GM10847 (cell line): ENCODE results near the gene MACROD2.

ENCODE experiments used
- POLR2A ChIP-seq: IDR thresholded peaks from 2 replicates; pipeline ENCODE4 v1.6.1; 2011; ENCODE audit not compliant: insufficient read length; ENCODE audit errors: extremely low read depth

Gene MACROD2

DNA sequence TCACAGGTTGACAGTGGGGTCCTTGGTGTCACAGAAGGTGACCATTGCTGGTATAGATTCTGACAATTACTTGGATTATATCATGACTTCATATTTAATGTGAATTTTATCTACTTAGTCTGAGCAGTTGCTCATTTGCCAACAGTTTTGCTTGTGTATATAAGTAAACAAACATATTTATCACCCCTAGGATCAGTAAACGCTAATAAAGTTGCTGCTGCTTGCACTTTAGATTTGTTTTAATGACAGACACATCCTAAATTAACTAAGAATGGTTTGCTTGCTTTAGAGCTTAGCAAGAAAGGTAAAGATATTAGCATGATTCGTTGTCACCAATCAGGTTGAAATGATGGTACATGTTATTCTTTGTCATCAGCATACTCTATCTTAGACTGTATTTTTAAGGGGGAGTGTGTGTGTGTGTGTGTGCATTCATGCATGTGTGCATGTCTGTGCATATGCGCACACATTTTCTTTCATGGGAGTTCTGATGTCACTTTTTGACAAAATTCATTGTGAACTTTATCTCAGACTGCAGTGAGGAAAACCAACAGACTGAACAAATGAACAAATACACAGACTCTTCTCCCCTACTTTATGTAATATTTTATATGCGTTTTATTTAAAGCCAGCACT, 1124.7 kb downstream of the MACROD2 start:
- no peak for TF ChIP-seq POLR2A

DNA sequence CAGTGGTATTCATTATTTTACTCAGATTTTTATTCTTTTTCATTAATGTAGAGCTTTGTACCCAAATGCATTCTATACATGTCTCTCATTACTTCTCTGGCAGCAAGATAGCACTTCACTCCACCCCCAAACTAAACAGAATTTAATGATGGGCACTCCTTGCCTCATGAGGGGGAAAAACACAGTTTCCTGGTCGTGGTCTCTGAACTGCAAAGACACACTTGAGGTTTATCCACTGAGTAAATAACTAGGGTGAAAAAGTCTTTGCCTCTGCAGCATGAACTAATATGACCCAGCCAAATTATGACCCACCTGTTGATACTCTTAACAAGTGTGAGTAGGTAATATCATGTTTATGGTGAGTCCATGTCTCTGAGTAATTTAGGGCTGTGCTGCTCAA, 1127.3 kb downstream of the MACROD2 start:
- no peak for TF ChIP-seq POLR2A

DNA sequence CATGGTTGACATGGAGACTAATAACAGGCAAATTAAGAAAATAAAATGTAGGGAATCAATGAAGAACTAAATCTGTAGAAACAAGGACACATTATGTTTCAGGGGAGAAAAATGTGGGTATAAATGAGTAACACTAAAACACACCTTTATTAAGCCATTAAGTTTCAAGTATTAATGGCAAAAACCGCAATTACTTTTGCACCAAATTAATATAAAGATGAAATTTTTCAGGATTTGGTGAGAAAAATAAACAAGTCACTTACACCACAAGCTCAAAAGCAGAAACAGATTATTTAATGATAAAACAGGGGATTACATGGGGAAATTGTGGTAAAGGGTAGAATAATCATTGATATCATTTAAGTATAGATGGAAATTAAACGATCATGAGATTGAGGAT, 1135.9 kb downstream of the MACROD2 start:
- TF ChIP-seq POLR2A: no peak

DNA sequence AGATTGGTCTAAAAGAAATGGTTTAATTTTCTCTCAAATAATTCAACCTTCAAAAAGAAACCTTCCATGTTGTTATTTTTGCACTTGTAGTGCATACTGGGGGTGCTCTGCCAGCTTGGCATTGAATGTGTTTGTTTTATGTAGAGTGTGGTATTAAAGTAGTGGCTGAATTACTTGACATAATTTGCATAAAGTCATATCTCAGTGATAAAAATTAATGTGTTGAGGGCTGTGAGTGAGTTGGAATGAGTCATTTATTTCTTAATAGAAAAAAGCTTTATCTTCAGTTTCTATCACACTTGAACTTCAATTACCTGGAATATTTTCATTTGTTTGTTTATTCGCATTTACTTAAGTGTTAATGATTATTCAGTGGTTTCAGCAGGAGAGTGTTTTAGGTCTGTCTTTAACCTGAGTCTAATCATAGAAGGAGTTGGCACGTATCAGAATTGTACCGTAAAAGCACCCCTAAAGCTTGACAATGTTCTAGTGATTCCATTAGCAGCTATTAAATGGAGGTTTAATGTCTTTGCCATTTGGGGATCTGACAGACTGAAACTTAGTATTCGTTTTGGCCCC, 1143.3 kb downstream of the MACROD2 start:
- TF ChIP-seq POLR2A: no peak

DNA sequence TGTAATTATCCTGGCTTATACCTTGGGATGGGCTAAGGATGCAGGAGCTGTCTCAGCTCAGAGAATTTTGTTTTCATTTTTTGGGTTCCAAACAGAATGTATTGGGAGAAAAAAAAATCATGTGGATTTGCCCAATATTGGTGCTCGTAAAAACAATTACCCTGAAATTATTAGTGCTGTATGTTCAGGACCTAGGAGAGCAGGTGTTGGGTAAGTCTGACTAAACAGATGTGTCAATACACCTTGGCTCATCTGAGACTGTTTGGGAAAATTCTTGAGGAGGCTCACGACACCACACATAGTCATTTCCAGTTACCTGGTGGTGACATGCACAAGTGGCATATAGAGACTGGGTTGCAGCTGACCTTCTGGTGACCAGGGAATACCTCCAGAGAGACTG, 1144.2 kb downstream of the MACROD2 start:
- TF ChIP-seq POLR2A: no peak

DNA sequence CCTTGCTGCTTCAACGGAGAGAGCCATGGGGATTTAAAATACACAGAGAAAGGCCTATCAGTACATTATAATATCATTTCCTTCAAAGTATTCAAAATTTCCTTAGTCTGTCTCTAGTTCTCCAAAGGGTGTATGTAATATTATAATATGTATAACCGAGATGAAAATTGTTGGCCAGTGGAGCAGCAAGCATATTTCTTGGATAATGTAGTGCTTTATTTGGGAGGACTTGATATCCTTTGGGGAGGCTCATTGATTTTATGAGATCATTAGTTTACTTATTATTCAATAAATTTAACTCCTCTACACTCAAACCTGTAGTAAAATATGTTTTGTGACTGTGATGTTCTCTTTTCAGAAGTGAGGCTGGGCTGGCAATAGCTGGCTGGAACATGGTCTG, 1145.0 kb downstream of the MACROD2 start:
- TF ChIP-seq POLR2A: no peak

- no peak for TF ChIP-seq POLR2A
These were observed 1146.5 kb downstream of the MACROD2 start for GRCh38 chr20:15141861-15142260.

- no peak for TF ChIP-seq POLR2A
These were observed 1148.2 kb downstream of the MACROD2 start for GRCh38 chr20:15143478-15143877.

DNA sequence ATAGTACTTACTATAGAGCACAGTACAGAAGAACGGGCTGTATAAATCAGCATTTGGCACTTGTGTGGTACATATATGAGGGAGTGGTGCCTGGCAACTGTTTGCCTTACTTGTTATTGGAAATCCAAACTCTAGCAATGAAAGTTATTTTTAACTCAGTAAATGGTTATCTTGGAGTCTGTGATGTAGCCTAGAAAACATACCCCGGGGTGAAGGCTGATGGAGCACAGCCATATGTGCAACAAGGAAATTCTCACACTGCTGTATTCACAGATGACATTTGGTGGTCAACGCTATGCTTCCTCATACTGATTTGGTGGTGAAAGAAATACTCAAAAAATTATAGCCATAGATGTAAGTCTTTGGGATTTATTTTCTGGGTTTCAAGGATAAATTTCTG, 1149.6 kb downstream of the MACROD2 start:
- no peak for TF ChIP-seq POLR2A

DNA sequence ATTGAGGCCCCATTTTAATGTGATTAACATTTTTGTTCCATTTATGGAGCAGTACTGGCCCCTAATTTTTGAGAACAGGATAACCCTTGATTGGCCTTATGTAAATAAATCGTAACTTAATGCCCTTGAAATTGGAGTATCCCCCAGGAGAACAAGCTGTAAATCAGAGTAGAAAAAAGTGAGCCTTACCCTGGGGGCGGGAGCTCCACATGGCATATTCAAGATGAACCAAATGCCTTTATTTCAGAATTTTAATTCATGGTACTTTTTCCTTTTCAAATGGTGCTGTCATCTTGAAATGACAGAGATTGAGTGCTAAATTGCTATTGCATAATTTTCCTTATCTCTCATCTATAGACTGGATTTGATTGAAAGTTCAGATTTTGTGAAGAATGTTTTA, 1151.6 kb downstream of the MACROD2 start:
- TF ChIP-seq POLR2A: no peak

DNA sequence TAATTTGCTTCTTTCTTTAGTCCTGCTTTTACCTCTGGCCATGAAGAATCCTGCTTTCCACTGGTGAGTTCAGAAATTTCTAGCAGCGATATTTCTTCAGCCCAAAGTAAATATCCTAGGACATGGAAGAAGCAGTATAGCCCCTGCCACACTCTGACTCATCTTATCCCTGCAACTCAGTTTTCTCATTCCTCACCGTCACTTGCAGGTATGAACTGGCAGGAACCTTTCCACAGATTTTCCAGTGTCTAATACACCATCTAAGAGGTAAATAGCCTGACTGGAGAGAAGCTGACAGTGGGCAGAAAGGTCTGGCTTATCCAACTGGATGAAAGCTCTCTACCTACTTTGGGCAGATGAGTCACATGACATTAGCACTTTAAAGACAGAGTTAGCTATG, 1158.8 kb downstream of the MACROD2 start:
- no peak for TF ChIP-seq POLR2A

DNA sequence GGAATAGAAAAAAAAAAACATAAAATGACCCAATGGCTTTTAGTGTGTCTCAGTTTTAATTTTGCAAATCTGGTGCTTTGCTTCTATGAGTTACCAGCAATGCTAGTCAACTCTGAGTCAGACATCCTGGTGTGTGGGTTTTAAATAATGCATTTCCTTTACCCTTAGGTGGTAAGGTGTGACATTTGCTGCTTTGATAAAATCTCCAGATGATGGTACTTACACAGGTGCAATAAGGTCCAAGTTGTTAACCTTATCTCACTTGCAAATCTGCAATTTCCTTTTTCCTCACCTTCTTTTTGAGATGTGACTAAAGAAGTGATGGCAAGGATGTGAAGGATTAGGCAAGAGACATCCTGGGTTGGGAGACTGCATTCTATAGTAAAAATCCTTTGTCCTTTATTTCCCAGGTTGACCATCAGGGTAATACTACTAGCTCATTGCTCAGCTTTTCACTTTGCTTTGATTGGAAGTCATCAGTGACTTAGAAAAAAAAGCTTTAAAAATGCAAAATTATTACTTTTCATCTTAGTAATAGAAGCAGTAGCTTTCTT, 1160.6 kb downstream of the MACROD2 start:
- TF ChIP-seq POLR2A: no peak

DNA sequence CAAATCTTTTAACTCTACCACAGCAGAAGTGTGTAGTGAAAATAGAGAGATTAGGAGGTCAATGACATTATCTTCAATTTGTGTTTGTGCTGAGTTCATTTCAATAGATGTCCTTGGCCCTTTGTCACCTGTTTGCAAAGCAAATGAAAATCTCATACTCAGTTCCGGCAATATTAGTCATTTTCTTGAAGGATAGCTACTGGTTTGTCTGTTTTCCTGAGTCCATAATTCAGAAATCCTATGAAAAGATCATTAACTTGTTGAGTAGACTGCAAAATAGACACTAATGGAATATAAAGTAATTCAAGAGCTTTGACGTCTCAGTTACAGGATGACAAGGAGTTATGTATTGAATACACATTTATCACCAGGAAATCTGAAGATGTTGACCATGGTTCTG, 1163.2 kb downstream of the MACROD2 start:
- no peak for TF ChIP-seq POLR2A

- TF ChIP-seq POLR2A: no peak
These were observed 1166.8 kb downstream of the MACROD2 start for GRCh38 chr20:15162079-15162647.

DNA sequence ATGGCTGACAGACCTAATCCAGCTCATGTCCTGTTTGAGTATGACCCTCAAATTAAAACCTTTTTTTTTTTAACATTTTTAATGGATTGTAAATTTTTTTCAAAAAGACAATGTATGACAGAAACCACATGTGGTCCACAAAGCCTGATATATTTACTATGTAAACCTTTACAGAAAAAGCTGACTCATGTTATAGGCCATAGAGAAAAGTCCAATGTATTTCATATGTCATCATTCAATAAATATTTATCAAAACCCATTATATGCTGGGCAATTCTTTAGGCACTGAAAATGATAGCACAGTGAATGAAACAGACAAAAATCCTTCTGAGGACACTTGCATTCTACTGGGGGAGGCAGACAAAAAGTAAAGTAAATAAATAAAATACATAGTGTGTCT, 1168.3 kb downstream of the MACROD2 start:
- no peak for TF ChIP-seq POLR2A

DNA sequence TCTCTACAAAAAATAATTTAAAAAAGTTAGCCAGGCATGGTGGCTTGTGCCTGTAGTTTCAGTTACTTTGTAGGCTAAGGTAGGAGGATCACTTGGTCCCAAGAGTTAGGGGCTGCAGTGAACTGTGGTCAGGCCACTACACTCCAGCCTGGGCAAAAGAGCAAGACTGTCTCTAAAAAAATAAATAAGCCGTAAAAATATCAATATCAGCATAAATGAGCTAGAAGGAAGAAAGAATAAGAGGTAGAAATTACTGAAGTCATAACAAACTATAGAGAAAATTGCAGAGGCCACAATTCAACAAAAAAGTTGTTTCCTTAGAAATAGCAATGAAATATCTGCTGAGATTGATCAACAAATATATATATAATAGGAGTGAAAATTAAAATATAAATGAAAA, 1169.4 kb downstream of the MACROD2 start:
- no peak for TF ChIP-seq POLR2A

DNA sequence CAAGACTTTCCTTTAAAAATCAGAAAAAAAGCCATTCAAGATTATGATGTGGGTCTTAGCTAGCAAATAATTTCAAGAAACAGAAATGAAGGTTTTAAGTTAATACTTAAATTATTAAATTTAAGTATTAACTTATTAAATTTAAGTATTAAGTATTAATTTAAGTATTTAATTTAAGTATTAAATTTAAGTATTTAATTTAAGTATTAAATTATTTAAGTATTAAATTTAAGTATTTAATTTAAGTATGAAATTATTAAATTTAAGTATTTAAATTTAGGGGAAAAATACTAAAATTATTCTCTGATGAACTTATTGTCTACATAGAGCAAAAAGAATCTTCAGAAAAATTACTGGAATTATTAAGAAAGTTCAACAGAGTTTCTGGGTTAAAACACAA, 1171.4 kb downstream of the MACROD2 start:
- no peak for TF ChIP-seq POLR2A

DNA sequence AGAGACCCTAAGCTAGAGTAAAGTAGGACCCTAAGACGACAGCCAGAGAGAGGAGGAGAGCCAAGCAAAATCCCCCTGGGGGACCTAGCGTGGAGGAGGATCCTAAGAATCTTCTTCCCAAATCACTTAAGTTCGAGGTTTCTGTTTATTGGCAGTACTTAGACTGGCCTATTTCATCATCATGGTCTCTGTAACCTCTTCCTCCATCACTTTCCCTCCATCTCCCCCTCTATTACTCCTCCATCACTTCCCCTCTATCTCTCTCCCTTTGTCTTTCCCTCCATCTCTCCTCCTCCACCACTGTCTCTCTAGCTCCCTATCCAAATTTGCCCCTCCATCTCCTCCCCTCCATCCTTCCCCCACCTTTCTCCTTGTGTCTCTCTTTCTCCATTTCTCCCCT, 1175.7 kb downstream of the MACROD2 start:
- no peak for TF ChIP-seq POLR2A
